SK-N-SH (cell line): ENCODE results near the gene ATP6V1B1. TPM values are rescaled to one million over a fixed set of nuclear protein-coding genes. Genes with fewer than 3 reads are reported as not detected.

Source experiments
- CHD2 ChIP-seq: fragments of 150-350 bp; IDR thresholded peaks from 2 replicates; pipeline ENCODE4 v1.6.1; 2018; ENCODE audit warnings: low read length; ENCODE audit not compliant: partially characterized antibody
- EZH2phosphoT487 ChIP-seq: fragments of 200-600 bp; sonication (generic); IDR thresholded peaks from 2 replicates; pipeline ENCODE4 v1.6.1; 2017; ENCODE audit warnings: low read depth, mixed run types, mild to moderate bottlenecking, antibody characterized with exemption, moderate library complexity, borderline replicate concordance
- FOXM1 ChIP-seq: IDR thresholded peaks from 2 replicates; pipeline ENCODE4 v1.4.0; 2012; ENCODE audit warnings: low read depth, mild to moderate bottlenecking
- IRF3 ChIP-seq: fragments of 150-350 bp; IDR thresholded peaks from 2 replicates; pipeline ENCODE4 v1.6.1; 2016; ENCODE audit warnings: mild to moderate bottlenecking, low read depth, low read length
- JUND ChIP-seq: IDR thresholded peaks from 2 replicates; pipeline ENCODE4 v1.4.0; 2012
- PBX3 ChIP-seq: IDR thresholded peaks from 2 replicates; pipeline ENCODE4; 2012
- POLR2AphosphoS5 ChIP-seq: IDR thresholded peaks from 2 replicates; pipeline ENCODE4 v1.6.1; 2012; ENCODE audit warnings: low read depth, low read length
- RCOR1 ChIP-seq: fragments of 150-350 bp; IDR thresholded peaks from 2 replicates; pipeline ENCODE4 v1.6.1; 2017; ENCODE audit warnings: antibody characterized with exemption, low read length
- REST ChIP-seq: IDR thresholded peaks from 2 replicates; pipeline ENCODE4 v1.6.1; 2012; ENCODE audit warnings: mild to moderate bottlenecking, low read depth, low read length, moderate library complexity
- USF2 ChIP-seq: fragments of 150-350 bp; IDR thresholded peaks from 2 replicates; pipeline ENCODE4 v1.6.1; 2017; ENCODE audit warnings: antibody characterized with exemption, low read length, low read depth, borderline replicate concordance
- polyA plus RNA-seq, 3 experiments: library from polyadenylated mRNA; depleted of rRNA; stranded (reverse); fragments of >200 nt; gene quantifications; 2 replicates each; pipeline ENCODE4 v1.2.3, GENCODE V29; 2012

ATP6V1B1 gene
- polyA plus RNA-seq, 1 of the 3 experiments (the other 2 are of a cell fraction) = 4.9 TPM

- TF ChIP-seq IRF3 = no peak
- no peak for TF ChIP-seq RCOR1
- no peak for TF ChIP-seq FOXM1
- no peak for TF ChIP-seq PBX3
- no peak for TF ChIP-seq JUND
- no peak for TF ChIP-seq POLR2AphosphoS5
- TF ChIP-seq EZH2phosphoT487 = no peak
- TF ChIP-seq CHD2 = no peak
- TF ChIP-seq USF2 = no peak
- no peak for TF ChIP-seq REST
Measured at GRCh38 chr2:70904371-70905216, 31.1 kb upstream of the ATP6V1B1 start (continued).
